T-helper 17 cell (primary cell): ENCODE results near the gene SRSF2. TPM values are rescaled to one million over a fixed set of nuclear protein-coding genes. Genes with fewer than 3 reads are reported as not detected.
"Not testable (repeated sequence)": the region's sequence is repeated elsewhere in the genome, so short reads cannot be mapped to it uniquely, and the experiment has no call there.

Experiments used
- ATAC-seq: fragments of 150-1000 bp; cut with Tn5 transposase; 2 replicates; pipeline ENCODE4 v1.10.0; 2021; ENCODE audit warnings: mild to moderate bottlenecking, moderate library complexity
- DNase-seq, 3 donors: peaks; one replicate each; pipeline versions ENCODE4 v3.0.0 to v3.0.0-alpha.2; 2020 to 2021
- H3K9me3 ChIP-seq: one replicate; pipeline ENCODE4 v1.7.0; 2013; ENCODE audit warnings: low read length, mild to moderate bottlenecking; ENCODE audit not compliant: control insufficient read depth, poor library complexity, severe bottlenecking
- H3K27ac Mint-ChIP-seq: one replicate; pipeline ENCODE4 v1.8.0; 2022; ENCODE audit warnings: mild to moderate bottlenecking, moderate library complexity, mixed read lengths
- H3K27me3 Mint-ChIP-seq: one replicate; pipeline ENCODE4 v1.8.0; 2022; ENCODE audit warnings: mixed read lengths
- H3K36me3 Mint-ChIP-seq: one replicate; pipeline ENCODE4 v1.8.0; 2022; ENCODE audit warnings: low read depth, mixed read lengths
- H3K4me1 Mint-ChIP-seq: one replicate; pipeline ENCODE4 v1.8.0; 2022; ENCODE audit warnings: mild to moderate bottlenecking, mixed read lengths
- H3K4me3 Mint-ChIP-seq: one replicate; pipeline ENCODE4 v1.8.0; 2022; ENCODE audit warnings: mild to moderate bottlenecking, moderate library complexity, mixed read lengths
- total RNA-seq, 4 donors: library from RNA in 2 of 4; stranded (reverse) in 2 of 4; gene quantifications; one replicate each; pipeline ENCODE4 v1.2.3 and lab custom pipeline; 2022 to 2026

Gene SRSF2
- total RNA-seq, 2 donors from 2014 or later: 351 to 393 TPM

GRCh38 chr17:76698466-76698977 lies 38.6 kb downstream of the SRSF2 start:
- DNase-seq, H3K27me3 Mint-ChIP-seq, ATAC-seq, H3K9me3 ChIP-seq, H3K36me3 Mint-ChIP-seq, H3K27ac Mint-ChIP-seq: not testable (repeated sequence)
- Mint-ChIP-seq H3K4me1 (peaks cover 20% of the 10 kb centered on the region), H3K4me3 (peak overlapping the region; percentile 49)

DNA sequence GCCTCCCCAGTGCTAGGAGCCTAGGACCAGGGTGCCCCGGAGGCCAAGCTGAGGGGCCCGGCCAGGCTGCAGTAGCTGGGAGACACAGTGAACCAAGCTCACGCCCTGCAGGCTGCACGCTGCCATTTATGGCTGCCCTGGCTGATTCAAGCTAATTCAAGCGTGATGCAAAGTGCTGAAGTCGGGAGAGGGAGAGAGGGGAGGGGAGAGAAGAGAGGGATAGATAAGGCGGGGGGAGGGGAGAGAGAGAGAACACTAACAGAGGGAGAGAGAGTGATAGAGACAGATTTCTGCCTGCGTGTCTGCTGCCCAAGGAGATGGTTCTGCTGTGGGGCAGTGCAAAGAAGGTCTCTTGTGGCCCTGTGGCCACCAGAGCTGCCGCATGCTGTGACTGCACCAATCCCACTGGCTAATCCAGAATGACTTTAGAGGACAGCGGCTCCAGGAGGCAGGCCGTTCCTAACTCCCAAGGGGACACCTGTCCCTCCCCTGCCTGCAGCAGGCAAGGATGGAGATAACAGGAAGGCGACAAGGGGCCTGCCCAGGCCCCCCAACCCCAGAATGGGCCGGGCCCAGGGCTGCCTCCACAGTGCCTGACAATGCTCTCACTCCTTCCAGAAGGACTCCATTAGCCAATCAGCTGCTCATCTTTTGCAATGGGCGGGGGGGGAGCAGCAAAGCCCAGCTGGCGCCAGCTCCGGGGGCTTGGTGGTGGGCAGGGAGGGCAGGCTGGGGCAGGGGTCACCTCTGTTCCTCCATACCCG lies 39.2 kb downstream of the SRSF2 start:
- ATAC-seq (no peak), DNase-seq (no peak)
- Mint-ChIP-seq H3K27me3 (no peaks in the 10 kb centered on the region), H3K4me3 (no peak overlapping the region), H3K36me3 (no peaks in the 10 kb centered on the region), H3K27ac (no peak overlapping the region), H3K4me1 (peaks cover 20% of the 10 kb centered on the region)
- no peaks in the 10 kb centered on the region for H3K9me3 ChIP-seq

- ATAC-seq (no peak), DNase-seq (no peak)
- H3K27ac Mint-ChIP-seq: no peak overlapping the region
- no peaks in the 10 kb centered on the region for H3K36me3 Mint-ChIP-seq
- no peaks in the 10 kb centered on the region for H3K27me3 Mint-ChIP-seq
- no peak overlapping the region for H3K4me3 Mint-ChIP-seq
- peaks cover 20% of the 10 kb centered on the region for H3K4me1 Mint-ChIP-seq
- H3K9me3 ChIP-seq: no peaks in the 10 kb centered on the region
Observed at GRCh38 chr17:76696763-76697701, 40.1 kb downstream of the SRSF2 start.

DNA sequence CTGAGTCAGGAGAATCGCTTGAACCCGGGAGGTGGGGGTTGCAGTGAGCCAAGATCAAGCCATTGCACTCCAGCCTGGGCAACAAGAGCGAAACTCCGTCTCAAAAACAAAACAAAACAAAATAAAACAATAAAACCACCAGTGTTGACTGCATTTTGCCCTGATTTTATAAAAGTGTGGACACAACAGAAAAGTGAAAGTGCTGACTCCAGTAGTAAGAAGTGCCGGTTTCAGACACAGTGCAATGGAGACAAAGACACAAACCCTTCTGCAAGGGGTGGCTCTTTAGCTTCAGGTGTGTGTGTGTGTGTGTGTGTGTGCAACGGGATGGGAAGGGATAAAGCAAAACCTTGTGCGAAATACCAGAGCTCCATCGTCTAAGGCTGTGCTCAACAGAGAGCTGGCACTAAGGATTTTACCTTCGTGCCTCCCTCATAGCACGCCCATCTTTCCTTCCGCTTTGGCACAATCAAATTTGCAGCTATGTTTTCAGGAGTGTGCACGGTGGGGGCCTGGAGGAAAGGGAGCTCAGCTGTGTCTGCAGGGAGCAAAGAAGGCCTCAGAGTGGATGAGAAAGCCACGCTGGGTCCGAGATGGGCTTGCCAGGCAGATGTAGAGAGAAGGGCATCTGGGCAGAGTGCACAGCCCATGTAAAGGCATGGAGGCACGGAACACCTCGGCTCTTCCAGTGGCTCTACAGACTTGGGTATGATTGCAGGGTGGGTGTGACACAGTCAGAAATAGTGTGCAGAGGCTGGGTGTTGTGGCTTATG lies 41.9 kb downstream of the SRSF2 start:
- Mint-ChIP-seq H3K4me3 (no peak overlapping the region), H3K27ac (no peak overlapping the region), H3K27me3 (no peaks in the 10 kb centered on the region), H3K4me1 (peaks cover 17% of the 10 kb centered on the region), H3K36me3 (no peaks in the 10 kb centered on the region)
- DNase-seq (no peak), ATAC-seq (no peak)
- H3K9me3 ChIP-seq: no peaks in the 10 kb centered on the region

GRCh38 chr17:76691379-76692191 lies 45.5 kb downstream of the SRSF2 start:
- no peak for DNase-seq
- Mint-ChIP-seq H3K4me1 (peaks cover 15% of the 10 kb centered on the region), H3K27me3 (peaks cover 5% of the 10 kb centered on the region), H3K36me3 (peaks cover 4% of the 10 kb centered on the region), H3K27ac (no peak overlapping the region), H3K4me3 (no peak overlapping the region)
- no peak for ATAC-seq
- H3K9me3 ChIP-seq: no peaks in the 10 kb centered on the region

DNA sequence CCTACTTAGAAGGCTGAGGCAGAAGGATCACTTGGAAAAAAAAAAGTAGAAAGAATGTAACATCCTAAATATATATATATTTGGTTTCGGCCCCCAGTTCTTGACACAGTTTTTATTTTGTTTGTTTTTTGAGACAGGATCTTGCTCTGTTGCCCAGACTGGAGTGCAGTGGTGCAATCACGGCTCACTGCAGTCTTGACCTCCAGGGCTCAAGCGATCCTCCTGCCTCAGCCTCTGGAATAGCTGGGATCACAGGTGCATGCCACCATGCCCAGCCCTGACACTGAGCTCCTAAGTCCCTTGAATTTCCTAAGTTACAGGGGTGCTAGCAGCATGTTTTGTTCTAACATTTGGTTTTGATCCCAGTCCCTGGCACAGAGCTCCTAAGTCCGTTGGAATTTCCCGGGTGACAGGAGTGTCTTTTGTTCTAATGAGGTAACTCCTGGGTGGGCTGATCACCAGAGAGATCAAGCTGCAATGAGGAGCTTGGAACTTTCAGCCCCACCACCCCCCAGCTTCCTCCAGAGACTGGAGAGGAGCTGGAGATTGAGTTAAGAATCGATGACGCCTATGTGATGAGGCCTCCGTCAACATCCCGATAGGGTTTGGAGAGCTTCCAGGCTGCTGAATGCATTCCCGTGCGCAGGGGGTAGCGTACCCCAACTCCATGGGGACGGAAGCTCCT lies 46.4 kb downstream of the SRSF2 start:
- H3K27ac Mint-ChIP-seq: no peak overlapping the region

DNA sequence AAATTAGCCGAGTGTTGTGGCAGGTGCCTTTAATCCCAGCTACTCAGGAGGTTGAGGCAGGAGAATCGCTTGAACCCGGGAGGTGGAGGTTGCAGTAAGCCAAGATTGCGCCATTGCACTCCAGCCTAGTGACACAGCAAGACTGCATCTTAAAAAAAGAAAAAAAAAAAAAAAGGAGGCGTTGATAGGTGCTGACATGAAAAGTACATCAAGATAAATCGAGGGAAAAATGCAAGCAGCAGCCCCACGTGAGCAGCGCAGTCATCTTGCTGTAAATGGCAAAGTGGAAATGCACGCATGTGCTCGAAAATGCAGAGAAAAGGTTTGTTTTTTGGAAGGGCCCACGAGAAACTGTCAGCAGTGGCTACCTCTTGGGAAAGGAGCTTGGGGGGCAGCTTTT lies 47.3 kb downstream of the SRSF2 start:
- ATAC-seq (no peak), DNase-seq (no peak)
- H3K9me3 ChIP-seq: no peaks in the 10 kb centered on the region
- no peak overlapping the region for H3K27ac Mint-ChIP-seq
- peaks cover 4% of the 10 kb centered on the region for H3K36me3 Mint-ChIP-seq
- no peak overlapping the region for H3K4me3 Mint-ChIP-seq
- H3K27me3 Mint-ChIP-seq: peaks cover 5% of the 10 kb centered on the region
- peaks cover 5% of the 10 kb centered on the region for H3K4me1 Mint-ChIP-seq

More for the DNA sequence above, 46.4 kb downstream of the SRSF2 start:
- H3K4me3 Mint-ChIP-seq: no peak overlapping the region
- peaks cover 4% of the 10 kb centered on the region for H3K36me3 Mint-ChIP-seq
- DNase-seq (no peak), ATAC-seq (no peak)
- H3K9me3 ChIP-seq: no peaks in the 10 kb centered on the region
- H3K27me3 Mint-ChIP-seq: peaks cover 5% of the 10 kb centered on the region
- H3K4me1 Mint-ChIP-seq: peaks cover 12% of the 10 kb centered on the region

GRCh38 chr17:76688165-76688622 lies 48.9 kb downstream of the SRSF2 start:
- Mint-ChIP-seq H3K27ac (no peak overlapping the region), H3K36me3 (peaks cover 4% of the 10 kb centered on the region), H3K4me1 (peaks cover 5% of the 10 kb centered on the region), H3K27me3 (peaks cover 5% of the 10 kb centered on the region), H3K4me3 (no peak overlapping the region)
- DNase-seq (no peak), ATAC-seq (no peak)
- no peaks in the 10 kb centered on the region for H3K9me3 ChIP-seq

- H3K4me1 Mint-ChIP-seq: peaks cover 5% of the 10 kb centered on the region
- ATAC-seq (no peak), DNase-seq (no peak)
- peaks cover 5% of the 10 kb centered on the region for H3K27me3 Mint-ChIP-seq
- no peak overlapping the region for H3K4me3 Mint-ChIP-seq
- no peak overlapping the region for H3K27ac Mint-ChIP-seq
- peaks cover 4% of the 10 kb centered on the region for H3K36me3 Mint-ChIP-seq
- no peaks in the 10 kb centered on the region for H3K9me3 ChIP-seq
Observed at GRCh38 chr17:76687298-76688164, 49.6 kb downstream of the SRSF2 start.

DNA sequence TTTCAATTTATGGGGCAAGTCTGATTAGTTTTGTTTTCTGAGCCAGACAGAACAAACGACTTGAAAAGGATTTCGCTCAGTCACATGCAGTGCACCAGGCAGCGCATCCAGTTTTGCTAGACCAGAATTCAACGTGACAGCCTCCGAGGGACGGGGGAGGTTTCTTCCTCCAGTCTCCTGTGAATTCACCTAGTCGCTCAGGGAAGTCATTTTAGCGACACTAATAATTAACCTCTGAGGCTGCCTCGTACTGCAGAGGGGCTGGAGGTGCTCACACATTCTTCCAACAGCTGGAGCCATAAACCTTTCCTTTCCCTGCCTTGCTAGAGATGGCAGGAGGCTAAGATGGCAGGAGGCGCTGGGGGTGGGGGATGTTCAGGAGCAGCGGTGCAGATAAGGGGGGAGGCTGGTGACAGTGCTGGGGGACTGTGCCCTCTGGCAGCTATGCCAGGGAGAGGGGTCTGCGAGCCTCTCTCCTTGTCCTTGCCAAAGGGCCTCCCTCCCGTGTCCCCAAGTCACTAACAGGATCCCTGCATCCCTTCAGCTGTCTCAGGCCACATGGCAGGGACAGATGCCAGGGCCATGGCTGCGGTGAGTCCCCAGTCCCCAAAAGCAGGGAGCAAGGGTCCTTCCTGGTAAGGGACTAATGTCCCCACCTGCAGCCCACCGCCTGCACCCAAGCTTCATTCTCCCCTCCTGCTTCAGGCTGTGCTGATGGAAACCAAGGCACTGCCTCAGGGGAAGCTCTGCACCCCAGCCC lies 50.4 kb downstream of the SRSF2 start:
- ATAC-seq (no peak), DNase-seq (no peak)
- H3K36me3 Mint-ChIP-seq: peaks cover 4% of the 10 kb centered on the region
- H3K9me3 ChIP-seq: no peaks in the 10 kb centered on the region
- H3K27ac Mint-ChIP-seq: no peak overlapping the region
- peaks cover 10% of the 10 kb centered on the region for H3K4me1 Mint-ChIP-seq
- H3K4me3 Mint-ChIP-seq: no peak overlapping the region
- H3K27me3 Mint-ChIP-seq: peaks cover 5% of the 10 kb centered on the region

DNA sequence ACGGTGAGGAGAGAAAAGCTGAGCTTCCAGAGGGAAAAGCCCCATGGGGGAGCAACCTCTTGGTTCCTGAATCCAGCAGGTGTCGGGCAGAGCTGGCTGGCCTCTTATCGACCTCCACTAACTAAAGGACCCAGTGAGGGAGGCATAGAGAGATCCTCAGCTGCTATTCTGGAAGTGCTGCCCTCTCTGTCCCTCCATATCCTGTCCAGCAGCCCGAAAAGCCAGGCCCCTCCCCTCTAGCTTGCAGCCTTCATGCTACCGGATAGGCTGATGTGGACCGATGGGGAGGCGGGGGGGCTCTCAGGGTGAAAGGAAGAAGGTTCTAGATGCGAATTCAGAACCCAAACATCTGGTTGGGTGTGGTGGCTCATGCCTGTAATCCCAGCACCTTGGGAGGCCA lies 51.3 kb downstream of the SRSF2 start:
- H3K36me3 Mint-ChIP-seq: peaks cover 4% of the 10 kb centered on the region
- ATAC-seq: no peak

More for the DNA sequence above, 51.3 kb downstream of the SRSF2 start:
- peaks cover 5% of the 10 kb centered on the region for H3K27me3 Mint-ChIP-seq
- no peaks in the 10 kb centered on the region for H3K9me3 ChIP-seq
- H3K27ac Mint-ChIP-seq: no peak overlapping the region
- H3K4me1 Mint-ChIP-seq: peaks cover 15% of the 10 kb centered on the region
- H3K4me3 Mint-ChIP-seq: no peak overlapping the region
- DNase-seq: no peak
